Mesenchymal stem cell (in vitro differentiated cells and primary cell): ENCODE measurements around the gene DISC1.

ENCODE experiments used
- DNase-seq: peaks from one replicate; pipeline ENCODE4 v3.0.0-alpha.2; 2013
- H2AFZ ChIP-seq: one replicate; pipeline ENCODE4 v1.6.1; 2013; ENCODE audit warnings: low read depth, mild to moderate bottlenecking, control low read depth, inconsistent platforms, low read length, moderate library complexity
- H2AK5ac ChIP-seq: 2 replicates; pipeline ENCODE4 v1.6.1; 2013; ENCODE audit warnings: low read length, moderate library complexity, mild to moderate bottlenecking, inconsistent platforms; ENCODE audit not compliant: severe bottlenecking
- H2BK120ac ChIP-seq: one replicate; pipeline ENCODE4 v1.6.1; 2013; ENCODE audit warnings: low read depth, mild to moderate bottlenecking, inconsistent platforms, low read length, moderate library complexity
- H2BK12ac ChIP-seq, 2 experiments: one replicate each; pipeline ENCODE4 v1.6.1; 2013; ENCODE audit warnings: inconsistent platforms in 2 of 2, low read length in 2 of 2, mild to moderate bottlenecking in 2 of 2, moderate library complexity in 2 of 2, control low read depth in 1 of 2
- H2BK15ac ChIP-seq: one replicate; pipeline ENCODE4 v1.6.1; 2013; ENCODE audit warnings: mild to moderate bottlenecking, low read depth, inconsistent platforms; ENCODE audit not compliant: poor library complexity, severe bottlenecking
- H2BK5ac ChIP-seq: 2 replicates; pipeline ENCODE4 v1.6.1; 2013; ENCODE audit warnings: low read depth, mild to moderate bottlenecking, low read length, control low read depth, inconsistent platforms; ENCODE audit not compliant: poor library complexity, severe bottlenecking
- H3K14ac ChIP-seq, 2 experiments: one replicate each; pipeline ENCODE4 v1.6.1; 2013; ENCODE audit warnings: inconsistent platforms in 2 of 2, low read length in 2 of 2, control low read depth in 1 of 2, mild to moderate bottlenecking in 1 of 2, moderate library complexity in 1 of 2
- H3K18ac ChIP-seq, 2 experiments: one replicate each; pipeline ENCODE4 v1.6.1; 2013; ENCODE audit warnings: inconsistent platforms in 2 of 2, low read length in 2 of 2, control low read depth in 1 of 2, low read depth in 1 of 2, mild to moderate bottlenecking in 1 of 2
- H3K23ac ChIP-seq, 2 experiments: one replicate each; pipeline ENCODE4 v1.6.1; 2013; ENCODE audit warnings: inconsistent platforms in 2 of 2, low read length in 2 of 2, mild to moderate bottlenecking in 2 of 2, moderate library complexity in 2 of 2, control low read depth in 1 of 2
- H3K27ac ChIP-seq: 2 replicates; pipeline ENCODE4 v1.5.1; 2013; ENCODE audit warnings: mild to moderate bottlenecking, moderate library complexity, low read length, control low read depth, inconsistent platforms; ENCODE audit not compliant: poor library complexity, severe bottlenecking
- H3K27me3 ChIP-seq, 2 experiments: 2 replicates each; pipeline versions ENCODE4 v1.6.1 to v1.7.0; 2013; ENCODE audit warnings: low read length in 2 of 2, mild to moderate bottlenecking in 2 of 2, moderate library complexity in 2 of 2, control low read depth in 1 of 2, inconsistent platforms in 1 of 2; ENCODE audit not compliant: control insufficient read depth in 1 of 2, insufficient read depth in 1 of 2
- H3K36me3 ChIP-seq, 2 experiments: 2 replicates each; pipeline versions ENCODE4 v1.6.1 to v1.7.0; 2013; ENCODE audit warnings: low read length in 2 of 2, control low read depth in 1 of 2, inconsistent platforms in 1 of 2, low read depth in 1 of 2, mild to moderate bottlenecking in 1 of 2; ENCODE audit not compliant: insufficient read depth in 2 of 2, control insufficient read depth in 1 of 2
- H3K4ac ChIP-seq, 2 experiments: one replicate each; pipeline ENCODE4 v1.6.1; 2013; ENCODE audit warnings: inconsistent platforms in 2 of 2, low read length in 2 of 2, mild to moderate bottlenecking in 2 of 2, moderate library complexity in 2 of 2, control low read depth in 1 of 2, low read depth in 1 of 2
- H3K4me1 ChIP-seq: 2 replicates; pipeline ENCODE4 v1.6.1; 2013; ENCODE audit warnings: low read depth, low read length, control low read depth; ENCODE audit not compliant: control insufficient read depth, insufficient read depth
- H3K4me2 ChIP-seq: 2 replicates; pipeline ENCODE4 v1.6.1; 2013; ENCODE audit warnings: low read length, mild to moderate bottlenecking, inconsistent platforms; ENCODE audit not compliant: poor library complexity, severe bottlenecking
- H3K4me3 ChIP-seq, 2 experiments: 2 replicates each; pipeline versions ENCODE4 v1.5.1 to v1.7.0; 2013; ENCODE audit warnings: low read length in 2 of 2, mild to moderate bottlenecking in 2 of 2, control low read depth in 1 of 2, low read depth in 1 of 2; ENCODE audit not compliant: insufficient read depth in 1 of 2
- H3K79me1 ChIP-seq: replicated peaks from 2 replicates; pipeline ENCODE4 v1.6.1; 2013; ENCODE audit warnings: mild to moderate bottlenecking, control low read depth, low read length, inconsistent platforms; ENCODE audit not compliant: poor library complexity, severe bottlenecking
- H3K9ac ChIP-seq: 2 replicates; pipeline ENCODE4 v1.7.0; 2013; ENCODE audit warnings: mild to moderate bottlenecking, low read length, moderate library complexity
- H3K9me3 ChIP-seq: 2 replicates; pipeline ENCODE4 v1.7.0; 2013; ENCODE audit warnings: mild to moderate bottlenecking, low read length; ENCODE audit not compliant: control insufficient read depth
- H4K8ac ChIP-seq: one replicate; pipeline ENCODE4 v1.6.1; 2013; ENCODE audit warnings: inconsistent platforms, mild to moderate bottlenecking, low read length, moderate library complexity
- H4K91ac ChIP-seq: one replicate; pipeline ENCODE4 v1.6.1; 2013; ENCODE audit warnings: mild to moderate bottlenecking, low read length, inconsistent platforms
- WGBS: methylation state at CpG from one replicate; pipeline ENCODE4 v1.1.7; 2013; ENCODE audit warnings: mixed read lengths; 5-methylcytosine and 5-hydroxymethylcytosine counted together

Gene DISC1

DNA sequence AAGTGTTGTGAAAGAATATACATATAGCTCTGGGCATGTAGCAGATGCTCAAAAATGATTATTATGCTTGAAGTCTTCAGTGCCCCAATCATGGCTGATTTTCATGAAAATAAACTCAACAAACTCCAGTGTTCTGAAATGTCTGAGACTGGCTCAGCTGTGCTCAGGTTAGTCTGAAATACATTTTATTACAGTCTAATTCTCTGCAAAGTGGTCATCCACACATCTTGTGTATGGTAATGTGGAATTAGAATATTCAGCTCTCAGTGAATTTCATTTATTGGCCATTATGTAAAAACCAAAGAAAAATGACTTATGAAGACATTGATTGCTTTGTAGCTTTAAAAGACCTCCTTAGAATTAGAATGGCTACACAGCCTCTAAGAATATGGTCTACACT lies 109.9 kb downstream of the DISC1 start:
- H3K4ac ChIP-seq: no peak overlapping the region
- H2BK120ac ChIP-seq: no peak overlapping the region
- no peak for DNase-seq
- H3K27ac ChIP-seq: no peak overlapping the region
- H3K4me1 ChIP-seq: no peaks in the 10 kb centered on the region
- H3K4me2 ChIP-seq: no peak overlapping the region
- no peak overlapping the region for H3K9ac ChIP-seq
- H3K14ac ChIP-seq: no peak overlapping the region
- H2AK5ac ChIP-seq: no peak overlapping the region
- H3K4me3 ChIP-seq: no peak overlapping the region
- H3K18ac ChIP-seq: no peak overlapping the region
- H4K91ac ChIP-seq: no peak overlapping the region
- H3K79me1 ChIP-seq: peaks cover 37% of the 10 kb centered on the region
- H2AFZ ChIP-seq: no peak overlapping the region
- H3K23ac ChIP-seq: no peak overlapping the region
- H3K27me3 ChIP-seq: no peaks in the 10 kb centered on the region
- no peak overlapping the region for H2BK12ac ChIP-seq
- no peak overlapping the region for H2BK5ac ChIP-seq
- H4K8ac ChIP-seq: no peak overlapping the region
- no peak overlapping the region for H2BK15ac ChIP-seq
- H3K9me3 ChIP-seq: no peaks in the 10 kb centered on the region
- peaks cover 0 to 4% of the 10 kb centered on the region in 2 experiments for H3K36me3 ChIP-seq

DNA sequence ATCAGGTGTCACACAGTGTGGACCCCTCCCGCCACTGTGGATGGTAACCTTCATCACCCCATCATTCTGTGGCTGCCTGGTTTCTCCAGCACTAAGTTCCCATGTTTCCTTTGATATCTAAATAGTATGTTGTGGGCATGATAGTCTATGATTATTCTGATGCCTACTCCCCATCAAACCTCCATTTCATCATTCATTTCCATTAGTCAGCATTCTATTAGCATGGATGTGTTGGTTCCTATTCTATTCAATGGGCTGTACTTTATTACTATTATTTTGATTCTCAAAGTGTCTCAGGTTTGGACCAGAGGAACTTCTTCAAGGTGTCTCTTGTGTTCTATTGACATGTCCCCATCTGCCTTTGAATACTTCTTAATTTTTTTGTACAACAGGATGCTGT lies 112.0 kb downstream of the DISC1 start:
- peaks cover 0 to 8% of the 10 kb centered on the region in 2 experiments for H3K36me3 ChIP-seq
- no peaks in the 10 kb centered on the region for H3K4me1 ChIP-seq
- no peak overlapping the region for H3K18ac ChIP-seq
- no peak for DNase-seq
- H4K8ac ChIP-seq: no peak overlapping the region
- H3K27ac ChIP-seq: no peak overlapping the region
- H4K91ac ChIP-seq: no peak overlapping the region
- no peaks in the 10 kb centered on the region for H3K9me3 ChIP-seq
- H2BK5ac ChIP-seq: no peak overlapping the region
- no peak overlapping the region for H2BK12ac ChIP-seq
- H3K79me1 ChIP-seq: peaks cover 33% of the 10 kb centered on the region
- H2BK120ac ChIP-seq: no peak overlapping the region
- no peak overlapping the region for H3K4me3 ChIP-seq
- no peaks in the 10 kb centered on the region for H3K27me3 ChIP-seq
- H3K4ac ChIP-seq: no peak overlapping the region
- no peak overlapping the region for H3K14ac ChIP-seq
- no peak overlapping the region for H2AFZ ChIP-seq
- H2AK5ac ChIP-seq: no peak overlapping the region
- H3K4me2 ChIP-seq: no peak overlapping the region
- 100% methylated on average over 1 of the region's 1 CpG for WGBS
- no peak overlapping the region for H3K9ac ChIP-seq
- H3K23ac ChIP-seq: no peak overlapping the region
- no peak overlapping the region for H2BK15ac ChIP-seq

GRCh38 chr1:231743966-231744365 lies 117.4 kb downstream of the DISC1 start:
- H3K9me3 ChIP-seq: no peaks in the 10 kb centered on the region
- H4K91ac ChIP-seq: no peak overlapping the region
- no peak for DNase-seq
- peaks cover 0 to 8% of the 10 kb centered on the region in 2 experiments for H3K36me3 ChIP-seq
- H3K27me3 ChIP-seq: no peaks in the 10 kb centered on the region
- H3K23ac ChIP-seq: no peak overlapping the region
- no peak overlapping the region for H2BK120ac ChIP-seq
- WGBS: 92% methylated on average over 4 of the region's 4 CpGs
- no peak overlapping the region for H2AFZ ChIP-seq
- H3K27ac ChIP-seq: no peak overlapping the region
- H3K18ac ChIP-seq: no peak overlapping the region
- no peak overlapping the region for H3K9ac ChIP-seq
- H3K4me3 ChIP-seq: no peak overlapping the region
- peaks cover 29% of the 10 kb centered on the region for H3K79me1 ChIP-seq
- H3K4me2 ChIP-seq: no peak overlapping the region
- H3K4me1 ChIP-seq: peaks cover 1% of the 10 kb centered on the region
- H2BK12ac ChIP-seq: no peak overlapping the region
- H2BK5ac ChIP-seq: no peak overlapping the region
- H3K14ac ChIP-seq: no peak overlapping the region
- no peak overlapping the region for H3K4ac ChIP-seq
- no peak overlapping the region for H4K8ac ChIP-seq
- no peak overlapping the region for H2BK15ac ChIP-seq
- no peak overlapping the region for H2AK5ac ChIP-seq

- Histone ChIP-seq H3K4ac (no peak overlapping the region), H3K4me3 (no peak overlapping the region), H3K36me3 (peaks cover 0 to 11% of the 10 kb centered on the region in 2 experiments), H2BK5ac (no peak overlapping the region), H4K8ac (no peak overlapping the region), H3K23ac (no peak overlapping the region), H2AFZ (no peak overlapping the region), H2BK120ac (no peak overlapping the region), H3K9me3 (peaks cover 7% of the 10 kb centered on the region), H3K4me2 (no peak overlapping the region), H3K79me1 (peaks cover 16% of the 10 kb centered on the region), H3K9ac (no peak overlapping the region), H3K27ac (no peak overlapping the region), H3K14ac (peak overlapping the region in 1 of 2 experiments; percentile 75), H3K4me1 (peaks cover 2% of the 10 kb centered on the region), H2BK15ac (no peak overlapping the region), H3K27me3 (no peaks in the 10 kb centered on the region), H4K91ac (no peak overlapping the region), H2AK5ac (no peak overlapping the region), H2BK12ac (no peak overlapping the region), H3K18ac (no peak overlapping the region)
- DNase-seq: peak; percentile 9
- no CpG with 5 or more reads among the region's 2 CpGs for WGBS
Observed at GRCh38 chr1:231748760-231749415, 122.3 kb downstream of the DISC1 start.
